GM12891 (cell line): Measurements from ENCODE around the gene OMA1.

Experiments
- POLR2A ChIP-seq: IDR thresholded peaks from 2 replicates; pipeline ENCODE4 v1.6.1; 2011; ENCODE audit warnings: low read depth, low read length, control low read depth
- POLR2AphosphoS5 ChIP-seq: IDR thresholded peaks from 2 replicates; pipeline ENCODE4 v1.6.1; 2011; ENCODE audit warnings: low read depth, low read length, control low read depth
- TAF1 ChIP-seq: IDR thresholded peaks from 2 replicates; pipeline ENCODE4 v1.6.1; 2011; ENCODE audit warnings: low read depth, low read length, control low read depth

- TF ChIP-seq POLR2A (no peak), POLR2AphosphoS5 (no peak), TAF1 (no peak)
These were observed 22.1 kb downstream of the OMA1 start for GRCh38 chr1:58524353-58524945.
